Mesenchymal stem cell (in vitro differentiated cells and primary cell): Measurements from ENCODE around the gene PICALM.

Experiments used
- DNase-seq: peaks from one replicate; pipeline ENCODE4 v3.0.0-alpha.2; 2013
- H2AFZ ChIP-seq: one replicate; pipeline ENCODE4 v1.6.1; 2013; ENCODE audit warnings: low read depth, mild to moderate bottlenecking, control low read depth, inconsistent platforms, low read length, moderate library complexity
- H2AK5ac ChIP-seq: 2 replicates; pipeline ENCODE4 v1.6.1; 2013; ENCODE audit warnings: low read length, moderate library complexity, mild to moderate bottlenecking, inconsistent platforms; ENCODE audit not compliant: severe bottlenecking
- H2BK120ac ChIP-seq: one replicate; pipeline ENCODE4 v1.6.1; 2013; ENCODE audit warnings: low read depth, mild to moderate bottlenecking, inconsistent platforms, low read length, moderate library complexity
- H2BK12ac ChIP-seq, 2 experiments: one replicate each; pipeline ENCODE4 v1.6.1; 2013; ENCODE audit warnings: inconsistent platforms in 2 of 2, low read length in 2 of 2, mild to moderate bottlenecking in 2 of 2, moderate library complexity in 2 of 2, control low read depth in 1 of 2
- H2BK15ac ChIP-seq: one replicate; pipeline ENCODE4 v1.6.1; 2013; ENCODE audit warnings: mild to moderate bottlenecking, low read depth, inconsistent platforms; ENCODE audit not compliant: poor library complexity, severe bottlenecking
- H2BK5ac ChIP-seq: 2 replicates; pipeline ENCODE4 v1.6.1; 2013; ENCODE audit warnings: low read depth, mild to moderate bottlenecking, low read length, control low read depth, inconsistent platforms; ENCODE audit not compliant: poor library complexity, severe bottlenecking
- H3K14ac ChIP-seq, 2 experiments: one replicate each; pipeline ENCODE4 v1.6.1; 2013; ENCODE audit warnings: inconsistent platforms in 2 of 2, low read length in 2 of 2, control low read depth in 1 of 2, mild to moderate bottlenecking in 1 of 2, moderate library complexity in 1 of 2
- H3K18ac ChIP-seq, 2 experiments: one replicate each; pipeline ENCODE4 v1.6.1; 2013; ENCODE audit warnings: inconsistent platforms in 2 of 2, low read length in 2 of 2, control low read depth in 1 of 2, low read depth in 1 of 2, mild to moderate bottlenecking in 1 of 2
- H3K23ac ChIP-seq, 2 experiments: one replicate each; pipeline ENCODE4 v1.6.1; 2013; ENCODE audit warnings: inconsistent platforms in 2 of 2, low read length in 2 of 2, mild to moderate bottlenecking in 2 of 2, moderate library complexity in 2 of 2, control low read depth in 1 of 2
- H3K27ac ChIP-seq: 2 replicates; pipeline ENCODE4 v1.5.1; 2013; ENCODE audit warnings: mild to moderate bottlenecking, moderate library complexity, low read length, control low read depth, inconsistent platforms; ENCODE audit not compliant: poor library complexity, severe bottlenecking
- H3K27me3 ChIP-seq, 2 experiments: 2 replicates each; pipeline versions ENCODE4 v1.6.1 to v1.7.0; 2013; ENCODE audit warnings: low read length in 2 of 2, mild to moderate bottlenecking in 2 of 2, moderate library complexity in 2 of 2, control low read depth in 1 of 2, inconsistent platforms in 1 of 2; ENCODE audit not compliant: control insufficient read depth in 1 of 2, insufficient read depth in 1 of 2
- H3K36me3 ChIP-seq, 2 experiments: 2 replicates each; pipeline versions ENCODE4 v1.6.1 to v1.7.0; 2013; ENCODE audit warnings: low read length in 2 of 2, control low read depth in 1 of 2, inconsistent platforms in 1 of 2, low read depth in 1 of 2, mild to moderate bottlenecking in 1 of 2; ENCODE audit not compliant: insufficient read depth in 2 of 2, control insufficient read depth in 1 of 2
- H3K4ac ChIP-seq, 2 experiments: one replicate each; pipeline ENCODE4 v1.6.1; 2013; ENCODE audit warnings: inconsistent platforms in 2 of 2, low read length in 2 of 2, mild to moderate bottlenecking in 2 of 2, moderate library complexity in 2 of 2, control low read depth in 1 of 2, low read depth in 1 of 2
- H3K4me1 ChIP-seq: 2 replicates; pipeline ENCODE4 v1.6.1; 2013; ENCODE audit warnings: low read depth, low read length, control low read depth; ENCODE audit not compliant: control insufficient read depth, insufficient read depth
- H3K4me2 ChIP-seq: 2 replicates; pipeline ENCODE4 v1.6.1; 2013; ENCODE audit warnings: low read length, mild to moderate bottlenecking, inconsistent platforms; ENCODE audit not compliant: poor library complexity, severe bottlenecking
- H3K4me3 ChIP-seq, 2 experiments: 2 replicates each; pipeline versions ENCODE4 v1.5.1 to v1.7.0; 2013; ENCODE audit warnings: low read length in 2 of 2, mild to moderate bottlenecking in 2 of 2, control low read depth in 1 of 2, low read depth in 1 of 2; ENCODE audit not compliant: insufficient read depth in 1 of 2
- H3K79me1 ChIP-seq: replicated peaks from 2 replicates; pipeline ENCODE4 v1.6.1; 2013; ENCODE audit warnings: mild to moderate bottlenecking, control low read depth, low read length, inconsistent platforms; ENCODE audit not compliant: poor library complexity, severe bottlenecking
- H3K9ac ChIP-seq: 2 replicates; pipeline ENCODE4 v1.7.0; 2013; ENCODE audit warnings: mild to moderate bottlenecking, low read length, moderate library complexity
- H3K9me3 ChIP-seq: 2 replicates; pipeline ENCODE4 v1.7.0; 2013; ENCODE audit warnings: mild to moderate bottlenecking, low read length; ENCODE audit not compliant: control insufficient read depth
- H4K8ac ChIP-seq: one replicate; pipeline ENCODE4 v1.6.1; 2013; ENCODE audit warnings: inconsistent platforms, mild to moderate bottlenecking, low read length, moderate library complexity
- H4K91ac ChIP-seq: one replicate; pipeline ENCODE4 v1.6.1; 2013; ENCODE audit warnings: mild to moderate bottlenecking, low read length, inconsistent platforms
- WGBS: methylation state at CpG from one replicate; pipeline ENCODE4 v1.1.7; 2013; ENCODE audit warnings: mixed read lengths; 5-methylcytosine and 5-hydroxymethylcytosine counted together

The PICALM gene

DNA sequence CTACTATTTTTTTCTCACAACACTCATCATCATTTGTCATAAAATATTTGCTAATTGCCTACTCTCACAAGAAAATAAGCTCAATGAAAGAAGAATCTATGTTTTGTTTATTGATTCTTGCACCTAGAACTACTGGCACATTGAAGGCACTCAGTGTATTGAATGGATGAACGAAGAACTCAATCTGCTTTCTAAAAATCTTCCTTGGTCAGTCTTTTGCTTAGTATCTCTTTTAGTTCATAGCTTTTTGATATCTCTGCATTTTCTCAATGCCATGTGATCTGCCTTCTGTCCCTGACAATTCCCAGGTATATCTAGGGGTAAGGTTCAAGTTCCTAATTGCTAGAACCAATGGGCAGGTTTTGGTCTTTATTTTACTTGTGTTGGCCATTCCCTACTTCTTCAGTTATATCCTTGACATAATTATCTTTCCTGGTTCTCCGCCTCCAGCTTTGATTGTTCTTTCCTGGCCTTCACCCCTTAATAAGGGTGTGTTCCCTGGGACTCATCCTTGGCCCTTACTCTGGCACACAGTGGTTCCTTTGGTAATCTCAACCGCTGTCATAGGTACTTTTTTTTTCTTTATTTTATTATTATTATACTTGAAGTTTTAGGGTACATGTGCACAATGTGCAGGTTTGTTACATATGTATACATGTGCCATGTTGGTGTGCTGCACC lies 117.3 kb downstream of the PICALM start:
- Histone ChIP-seq H3K23ac (no peak overlapping the region), H2AFZ (no peak overlapping the region), H3K4me1 (peaks cover 7% of the 10 kb centered on the region), H3K27me3 (no peaks in the 10 kb centered on the region), H2BK5ac (no peak overlapping the region), H3K36me3 (peaks cover 13 to 34% of the 10 kb centered on the region in 2 experiments), H3K27ac (no peak overlapping the region), H4K8ac (no peak overlapping the region), H3K9ac (no peak overlapping the region), H3K14ac (no peak overlapping the region), H2BK12ac (no peak overlapping the region), H3K4me3 (no peak overlapping the region), H4K91ac (no peak overlapping the region), H2AK5ac (no peak overlapping the region), H2BK120ac (no peak overlapping the region), H3K9me3 (no peaks in the 10 kb centered on the region), H3K79me1 (peaks cover 13% of the 10 kb centered on the region), H3K4ac (no peak overlapping the region), H2BK15ac (no peak overlapping the region), H3K4me2 (no peak overlapping the region), H3K18ac (no peak overlapping the region)
- no peak for DNase-seq
- 90% methylated on average over 2 of the region's 3 CpGs for WGBS

- no peak overlapping the region for H3K14ac ChIP-seq
- H2BK120ac ChIP-seq: no peak overlapping the region
- H2BK15ac ChIP-seq: no peak overlapping the region
- no peak overlapping the region for H2AFZ ChIP-seq
- H3K4me1 ChIP-seq: peaks cover 6% of the 10 kb centered on the region
- H3K27ac ChIP-seq: no peak overlapping the region
- H4K8ac ChIP-seq: no peak overlapping the region
- no peak overlapping the region for H3K4me2 ChIP-seq
- H3K4ac ChIP-seq: no peak overlapping the region
- no peak overlapping the region for H2BK5ac ChIP-seq
- no peak overlapping the region for H4K91ac ChIP-seq
- no peaks in the 10 kb centered on the region for H3K27me3 ChIP-seq
- H3K36me3 ChIP-seq: peaks cover 11 to 29% of the 10 kb centered on the region in 2 experiments
- no peak overlapping the region for H3K9ac ChIP-seq
- H3K23ac ChIP-seq: no peak overlapping the region
- no peak for DNase-seq
- H3K4me3 ChIP-seq: no peak overlapping the region
- no peaks in the 10 kb centered on the region for H3K9me3 ChIP-seq
- H3K18ac ChIP-seq: no peak overlapping the region
- H3K79me1 ChIP-seq: peaks cover 13% of the 10 kb centered on the region
- no peak overlapping the region for H2AK5ac ChIP-seq
- WGBS: 93% methylated on average over 4 of the region's 4 CpGs
- no peak overlapping the region for H2BK12ac ChIP-seq
Measured at GRCh38 chr11:85951049-85951405, 117.9 kb downstream of the PICALM start.

DNA sequence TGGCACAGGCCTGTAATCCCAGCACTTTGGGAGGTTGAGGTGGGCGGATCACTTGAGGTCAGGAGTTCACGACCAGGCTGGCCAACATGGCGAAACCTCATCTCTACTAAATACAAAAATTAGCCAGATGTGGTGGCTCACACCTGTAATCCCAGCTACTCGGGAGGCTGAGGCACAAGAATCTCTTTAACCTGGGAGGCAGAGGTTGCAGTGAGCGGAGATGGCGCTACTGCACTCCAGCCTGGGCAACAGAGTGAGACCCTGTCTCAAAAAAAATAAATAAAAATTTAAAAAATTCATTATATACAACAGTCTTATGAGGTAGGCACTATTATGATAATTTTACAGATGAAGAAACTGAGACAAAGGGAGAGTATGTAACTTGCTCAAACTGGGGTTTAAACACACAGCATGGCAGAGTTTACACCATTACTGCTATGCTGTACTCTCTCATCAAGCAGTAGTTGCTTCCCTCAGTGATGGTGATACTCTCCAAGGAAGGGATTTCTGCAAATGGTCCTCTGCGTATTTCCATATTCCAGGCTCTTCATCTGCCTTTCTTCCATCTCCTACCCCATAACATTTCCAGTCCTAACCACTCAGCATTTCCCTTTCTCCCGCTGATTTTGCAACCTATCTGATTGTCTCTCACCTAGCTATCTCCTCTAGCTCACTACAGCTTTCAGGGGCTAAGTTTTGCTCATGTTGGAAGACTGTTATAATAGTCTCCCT lies 118.4 kb downstream of the PICALM start:
- Histone ChIP-seq H2AFZ (no peak overlapping the region), H3K9me3 (no peaks in the 10 kb centered on the region), H3K23ac (no peak overlapping the region), H3K27me3 (no peaks in the 10 kb centered on the region), H2BK12ac (no peak overlapping the region), H3K14ac (no peak overlapping the region), H3K4me3 (no peak overlapping the region), H3K9ac (no peak overlapping the region), H4K8ac (no peak overlapping the region), H2BK5ac (no peak overlapping the region), H3K4ac (no peak overlapping the region), H3K36me3 (peaks cover 11 to 23% of the 10 kb centered on the region in 2 experiments), H3K18ac (no peak overlapping the region), H3K4me2 (no peak overlapping the region), H2BK120ac (no peak overlapping the region), H3K79me1 (peaks cover 13% of the 10 kb centered on the region), H4K91ac (no peak overlapping the region), H3K27ac (no peak overlapping the region), H2AK5ac (no peak overlapping the region), H3K4me1 (peaks cover 6% of the 10 kb centered on the region), H2BK15ac (no peak overlapping the region)
- 92% methylated on average over 6 of the region's 8 CpGs for WGBS
- no peak for DNase-seq

DNA sequence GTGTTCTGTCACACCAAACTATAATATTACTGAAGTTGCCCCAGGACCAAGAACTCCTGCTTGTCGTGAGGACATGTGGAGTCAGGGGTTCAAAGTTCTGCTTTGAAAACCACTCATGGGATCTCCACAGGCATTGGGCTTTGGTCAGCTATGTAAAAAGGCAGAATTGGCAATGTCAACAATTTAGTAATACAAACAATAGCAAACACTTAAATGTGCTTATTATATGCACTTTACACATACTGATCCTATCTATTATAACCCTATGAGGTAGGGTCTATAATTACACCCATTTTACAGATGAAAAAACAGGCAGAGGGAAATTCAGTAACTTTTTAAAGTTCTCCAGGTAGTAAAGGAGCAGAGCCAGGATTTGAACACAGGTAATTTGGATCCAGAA lies 119.1 kb downstream of the PICALM start:
- no peak overlapping the region for H4K8ac ChIP-seq
- H3K9ac ChIP-seq: no peak overlapping the region
- no peaks in the 10 kb centered on the region for H3K9me3 ChIP-seq
- H2BK120ac ChIP-seq: no peak overlapping the region
- DNase-seq: no peak
- H3K27ac ChIP-seq: no peak overlapping the region
- no peak overlapping the region for H2BK15ac ChIP-seq
- H2AFZ ChIP-seq: no peak overlapping the region
- H3K23ac ChIP-seq: no peak overlapping the region
- no peak overlapping the region for H2BK12ac ChIP-seq
- no peak overlapping the region for H3K18ac ChIP-seq
- WGBS: 100% methylated on average over 1 of the region's 1 CpG
- no peak overlapping the region for H4K91ac ChIP-seq
- H3K4me2 ChIP-seq: no peak overlapping the region
- no peak overlapping the region for H2BK5ac ChIP-seq
- no peak overlapping the region for H3K4me3 ChIP-seq
- H3K27me3 ChIP-seq: no peaks in the 10 kb centered on the region
- H3K36me3 ChIP-seq: peaks cover 9 to 17% of the 10 kb centered on the region in 2 experiments
- no peak overlapping the region for H2AK5ac ChIP-seq
- H3K79me1 ChIP-seq: peaks cover 13% of the 10 kb centered on the region
- H3K4me1 ChIP-seq: peaks cover 4% of the 10 kb centered on the region
- H3K14ac ChIP-seq: no peak overlapping the region
- no peak overlapping the region for H3K4ac ChIP-seq
